H9 (cell line): ENCODE measurements around the gene GHRHR. TPM values are rescaled to one million over a fixed set of nuclear protein-coding genes. Genes with fewer than 3 reads are reported as not detected.

ENCODE experiments used
- DNase-seq: peaks from one replicate; pipeline ENCODE4 v3.0.0-alpha.2; 2017
- H2AFZ ChIP-seq: one replicate; pipeline ENCODE4 v1.6.1; 2013; ENCODE audit warnings: mild to moderate bottlenecking, low read length, control low read depth, moderate library complexity
- H2AK5ac ChIP-seq: 2 replicates; pipeline ENCODE4 v1.6.1; 2013; ENCODE audit warnings: low read length, control low read depth, mixed read lengths; ENCODE audit not compliant: insufficient read length
- H2BK120ac ChIP-seq: one replicate; pipeline ENCODE4 v1.6.1; 2013; ENCODE audit warnings: low read depth, mild to moderate bottlenecking, low read length, control low read depth, inconsistent platforms; ENCODE audit not compliant: poor library complexity, severe bottlenecking
- H2BK12ac ChIP-seq: 2 replicates; pipeline ENCODE4 v1.6.1; 2013; ENCODE audit warnings: low read length, control low read depth, mixed read lengths, low read depth; ENCODE audit not compliant: insufficient read length
- H2BK15ac ChIP-seq: 2 replicates; pipeline ENCODE4 v1.6.1; 2013; ENCODE audit warnings: low read depth, low read length, control low read depth
- H2BK20ac ChIP-seq: one replicate; pipeline ENCODE4 v1.6.1; 2013; ENCODE audit warnings: low read depth, mild to moderate bottlenecking, low read length, control low read depth, inconsistent platforms; ENCODE audit not compliant: poor library complexity, severe bottlenecking
- H2BK5ac ChIP-seq: 2 replicates; pipeline ENCODE4 v1.6.1; 2013; ENCODE audit warnings: low read length, control low read depth, mixed read lengths; ENCODE audit not compliant: insufficient read length
- H3K14ac ChIP-seq: 2 replicates; pipeline ENCODE4 v1.6.1; 2013; ENCODE audit warnings: low read length, control low read depth; ENCODE audit not compliant: insufficient read depth
- H3K18ac ChIP-seq: 2 replicates; pipeline ENCODE4 v1.6.1; 2013; ENCODE audit warnings: low read depth, mild to moderate bottlenecking, mixed read lengths, low read length, control low read depth; ENCODE audit not compliant: insufficient read length
- H3K23ac ChIP-seq: 2 replicates; pipeline ENCODE4 v1.6.1; 2013; ENCODE audit warnings: low read length, control low read depth, mixed read lengths, low read depth; ENCODE audit not compliant: insufficient read length
- H3K23me2 ChIP-seq: 2 replicates; pipeline ENCODE4 v1.6.1; 2013; ENCODE audit warnings: low read depth, mild to moderate bottlenecking, mixed read lengths, low read length, control low read depth; ENCODE audit not compliant: insufficient read length, poor library complexity, severe bottlenecking
- H3K27ac ChIP-seq: 2 replicates; pipeline ENCODE4 v1.5.1; 2013; ENCODE audit warnings: low read length, control low read depth, mixed read lengths, low read depth; ENCODE audit not compliant: insufficient read length
- H3K27me3 ChIP-seq: 2 replicates; pipeline ENCODE4 v1.6.1; 2013; ENCODE audit warnings: low read length, control low read depth, inconsistent platforms; ENCODE audit not compliant: insufficient read depth
- H3K4ac ChIP-seq: 2 replicates; pipeline ENCODE4 v1.6.1; 2013; ENCODE audit warnings: low read depth, mild to moderate bottlenecking, control low read depth, inconsistent platforms, low read length, moderate library complexity
- H3K4me1 ChIP-seq: 2 replicates; pipeline ENCODE4 v1.6.1; 2013; ENCODE audit warnings: low read length, control low read depth, inconsistent platforms; ENCODE audit not compliant: insufficient read depth
- H3K4me2 ChIP-seq: 2 replicates; pipeline ENCODE4 v1.6.1; 2013; ENCODE audit warnings: low read length, control low read depth, mixed read lengths; ENCODE audit not compliant: insufficient read length, insufficient read depth
- H3K56ac ChIP-seq: 2 replicates; pipeline ENCODE4 v1.6.1; 2013; ENCODE audit warnings: low read depth, mild to moderate bottlenecking, mixed read lengths, low read length, control low read depth; ENCODE audit not compliant: insufficient read length
- H3K79me1 ChIP-seq: 2 replicates; pipeline ENCODE4 v1.6.1; 2013; ENCODE audit warnings: low read depth, mild to moderate bottlenecking, moderate library complexity, low read length, control low read depth, inconsistent platforms; ENCODE audit not compliant: insufficient read depth, poor library complexity, severe bottlenecking
- H3K79me2 ChIP-seq: 2 replicates; pipeline ENCODE4 v1.6.1; 2013; ENCODE audit warnings: low read length, control low read depth, inconsistent platforms; ENCODE audit not compliant: insufficient read depth
- H3K9ac ChIP-seq: 2 replicates; pipeline ENCODE4 v1.6.1; 2013; ENCODE audit warnings: low read length, control low read depth, mixed read lengths; ENCODE audit not compliant: insufficient read length; ENCODE audit errors: extremely low read depth
- H3K9me3 ChIP-seq: one replicate; pipeline ENCODE4 v1.6.1; 2013; ENCODE audit warnings: low read depth, low read length, inconsistent platforms; ENCODE audit not compliant: control insufficient read depth
- H3T11ph ChIP-seq: one replicate; pipeline ENCODE4 v1.6.1; 2013; ENCODE audit warnings: mild to moderate bottlenecking, low read length, control low read depth, inconsistent platforms
- H4K20me1 ChIP-seq: one replicate; pipeline ENCODE4 v1.6.1; 2013; ENCODE audit not compliant: control insufficient read depth, insufficient read length, insufficient read depth
- H4K5ac ChIP-seq: 2 replicates; pipeline ENCODE4 v1.6.1; 2013; ENCODE audit warnings: low read depth, mild to moderate bottlenecking, mixed read lengths, low read length, control low read depth; ENCODE audit not compliant: insufficient read length
- H4K8ac ChIP-seq: replicated peaks from 2 replicates; pipeline ENCODE4 v1.6.1; 2013; ENCODE audit warnings: low read length, control low read depth, mixed read lengths, low read depth; ENCODE audit not compliant: insufficient read length
- H4K91ac ChIP-seq: 2 replicates; pipeline ENCODE4 v1.6.1; 2013; ENCODE audit warnings: low read depth, mild to moderate bottlenecking, moderate library complexity, mixed read lengths, low read length, control low read depth; ENCODE audit not compliant: insufficient read length
- H3K27ac Mint-ChIP-seq, 3 experiments: 2 replicates in 2 of 3; 3 replicates in 1 of 3; pipeline ENCODE4 v1.8.0; 2020 to 2021; ENCODE audit warnings: mixed read lengths in 3 of 3, mild to moderate bottlenecking in 1 of 3, moderate library complexity in 1 of 3
- H3K27me3 Mint-ChIP-seq: 2 replicates; pipeline ENCODE4 v1.8.0; 2021; ENCODE audit warnings: low read depth, mild to moderate bottlenecking, moderate library complexity, mixed read lengths
- H3K36me3 Mint-ChIP-seq, 3 experiments: 2 replicates in 2 of 3; 3 replicates in 1 of 3; pipeline ENCODE4 v1.8.0; 2020 to 2021; ENCODE audit warnings: low read depth in 3 of 3, mixed read lengths in 3 of 3; ENCODE audit not compliant: insufficient read depth in 1 of 3
- H3K4me1 Mint-ChIP-seq, 2 experiments: 2 replicates each; pipeline ENCODE4 v1.8.0; 2020; ENCODE audit warnings: mixed read lengths in 2 of 2
- H3K4me3 Mint-ChIP-seq, 2 experiments: 2 replicates in 1 of 2; 3 replicates in 1 of 2; pipeline ENCODE4 v1.8.0; 2020 to 2021; ENCODE audit warnings: mild to moderate bottlenecking in 2 of 2, mixed read lengths in 2 of 2, moderate library complexity in 1 of 2
- H3K9me3 Mint-ChIP-seq, 2 experiments: 2 replicates in 1 of 2; 3 replicates in 1 of 2; pipeline ENCODE4 v1.8.0; 2020; ENCODE audit warnings: mild to moderate bottlenecking in 2 of 2, mixed read lengths in 2 of 2, moderate library complexity in 1 of 2
- WGBS: extraction: QIAGEN DNeasy Blood & Tissue Kit; methylation state at CpG from one replicate; pipeline ENCODE4 v1.1.7; 2013; ENCODE audit warnings: missing lambda C conversion rate, low lambda C conversion rate, mixed read lengths; ENCODE audit not compliant: insufficient read length; ENCODE audit errors: extremely low coverage; 5-methylcytosine and 5-hydroxymethylcytosine counted together
- total RNA-seq: library from RNA; stranded (reverse); gene quantifications from 2 replicates; pipeline ENCODE4 v1.2.1, GENCODE V29; 2021
- TF ChIP-seq, protein P1 (sequence below): fragments of 200-600 bp; sonication (generic); conservative IDR thresholded peaks from 3 replicates; pipeline ENCODE4 v1.8.0; 2021; ENCODE audit warnings: antibody characterized with exemption, mild to moderate bottlenecking

Gene GHRHR
- total RNA-seq, 1 experiment from 2014 or later = 7.4 TPM

GRCh38 chr7:30968747-30969603 is 5.2 kb downstream of the GHRHR start:
- WGBS = no CpG with 5 or more reads among the region's 7 CpGs

More at GRCh38 chr7:30968747-30969603, 5.2 kb downstream of the GHRHR start:
- no peaks in the 10 kb centered on the region for H4K20me1 ChIP-seq
- H2BK15ac ChIP-seq = no peak overlapping the region
- no peak overlapping the region for H4K8ac ChIP-seq
- H3K27ac Mint-ChIP-seq = no peak overlapping the region
- no peaks in the 10 kb centered on the region; the same call in 1 of the 2 replicates for H3K4me1 ChIP-seq
- H3K23ac ChIP-seq = no peak overlapping the region
- no peak overlapping the region for H3K56ac ChIP-seq
- peaks cover 41% of the 10 kb centered on the region for H3K27me3 Mint-ChIP-seq
- H3K36me3 Mint-ChIP-seq = no peaks in the 10 kb centered on the region; a peak in 1 of 7 replicates
- H4K91ac ChIP-seq = no peak overlapping the region
- no peak overlapping the region for H2BK5ac ChIP-seq
- no peak overlapping the region for H2BK120ac ChIP-seq
- H4K5ac ChIP-seq = no peak overlapping the region
- TF ChIP-seq, protein P1, sequence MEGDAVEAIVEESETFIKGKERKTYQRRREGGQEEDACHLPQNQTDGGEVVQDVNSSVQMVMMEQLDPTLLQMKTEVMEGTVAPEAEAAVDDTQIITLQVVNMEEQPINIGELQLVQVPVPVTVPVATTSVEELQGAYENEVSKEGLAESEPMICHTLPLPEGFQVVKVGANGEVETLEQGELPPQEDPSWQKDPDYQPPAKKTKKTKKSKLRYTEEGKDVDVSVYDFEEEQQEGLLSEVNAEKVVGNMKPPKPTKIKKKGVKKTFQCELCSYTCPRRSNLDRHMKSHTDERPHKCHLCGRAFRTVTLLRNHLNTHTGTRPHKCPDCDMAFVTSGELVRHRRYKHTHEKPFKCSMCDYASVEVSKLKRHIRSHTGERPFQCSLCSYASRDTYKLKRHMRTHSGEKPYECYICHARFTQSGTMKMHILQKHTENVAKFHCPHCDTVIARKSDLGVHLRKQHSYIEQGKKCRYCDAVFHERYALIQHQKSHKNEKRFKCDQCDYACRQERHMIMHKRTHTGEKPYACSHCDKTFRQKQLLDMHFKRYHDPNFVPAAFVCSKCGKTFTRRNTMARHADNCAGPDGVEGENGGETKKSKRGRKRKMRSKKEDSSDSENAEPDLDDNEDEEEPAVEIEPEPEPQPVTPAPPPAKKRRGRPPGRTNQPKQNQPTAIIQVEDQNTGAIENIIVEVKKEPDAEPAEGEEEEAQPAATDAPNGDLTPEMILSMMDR = no peak
- DNase-seq = no peak
- no peak overlapping the region for H3K4me3 Mint-ChIP-seq
- H3K4me2 ChIP-seq = no peak overlapping the region
- no peaks in the 10 kb centered on the region for H3K79me1 ChIP-seq
- H3K14ac ChIP-seq = no peak overlapping the region
- no peaks in the 10 kb centered on the region for H3K27me3 ChIP-seq
- H3K79me2 ChIP-seq = no peaks in the 10 kb centered on the region
- no peak overlapping the region for H3K27ac ChIP-seq
- no peaks in the 10 kb centered on the region for H3K9me3 Mint-ChIP-seq
- H2BK20ac ChIP-seq = no peak overlapping the region
- peaks cover 12 to 20% of the 10 kb centered on the region in 2 experiments for H3K4me1 Mint-ChIP-seq
- H2BK12ac ChIP-seq = no peak overlapping the region
- H3K4ac ChIP-seq = no peak overlapping the region
- no peak overlapping the region for H3K9ac ChIP-seq
- no peak overlapping the region for H2AK5ac ChIP-seq
- H3K23me2 ChIP-seq = no peaks in the 10 kb centered on the region
- no peak overlapping the region for H2AFZ ChIP-seq
- no peak overlapping the region for H3T11ph ChIP-seq
- no peaks in the 10 kb centered on the region for H3K9me3 ChIP-seq
- H3K18ac ChIP-seq = no peak overlapping the region
